UCSD-AML1 (cell line): Measurements from ENCODE around the gene SORCS3.

Experiments
- DNase-seq: peaks from one replicate; lab custom pipeline; 2025; ENCODE audit not compliant: unreplicated experiment; lab: John Stamatoyannopoulos, UW

The SORCS3 gene

GRCh38 chr10:105161149-105161548, 520.1 kb downstream of the SORCS3 start:
- no peak for DNase-seq

- no peak for DNase-seq
These were observed 520.7 kb downstream of the SORCS3 start for GRCh38 chr10:105161767-105162166.

- no peak for DNase-seq
These were observed 529.4 kb downstream of the SORCS3 start for GRCh38 chr10:105170521-105170920.

- DNase-seq: no peak
These were observed 530.9 kb downstream of the SORCS3 start for GRCh38 chr10:105171945-105172344.

- DNase-seq: no peak
These were observed 540.5 kb downstream of the SORCS3 start for GRCh38 chr10:105181626-105182025.

GRCh38 chr10:105183536-105183935, 542.4 kb downstream of the SORCS3 start:
- DNase-seq: no peak

GRCh38 chr10:105185161-105185560, 544.1 kb downstream of the SORCS3 start:
- DNase-seq: no peak

- DNase-seq: no peak
These were observed 546.2 kb downstream of the SORCS3 start for GRCh38 chr10:105187243-105187642.

GRCh38 chr10:105188737-105189462, 547.8 kb downstream of the SORCS3 start:
- no peak for DNase-seq

- no peak for DNase-seq
These were observed 548.3 kb downstream of the SORCS3 start for GRCh38 chr10:105189463-105189800.

- no peak for DNase-seq
These were observed 551.1 kb downstream of the SORCS3 start for GRCh38 chr10:105192146-105192545.

- no peak for DNase-seq
These were observed 551.8 kb downstream of the SORCS3 start for GRCh38 chr10:105192861-105193260.

- no peak for DNase-seq
These were observed 554.7 kb downstream of the SORCS3 start for GRCh38 chr10:105195831-105196230.

- no peak for DNase-seq
These were observed 556.7 kb downstream of the SORCS3 start for GRCh38 chr10:105197598-105198364.

- no peak for DNase-seq
These were observed 565.5 kb downstream of the SORCS3 start for GRCh38 chr10:105206616-105207015.

GRCh38 chr10:105207476-105207995, 566.4 kb downstream of the SORCS3 start:
- DNase-seq: no peak

GRCh38 chr10:105210546-105210945, 569.5 kb downstream of the SORCS3 start:
- DNase-seq: no peak

- DNase-seq: no peak
These were observed 596.6 kb downstream of the SORCS3 start for GRCh38 chr10:105237685-105238084.

- DNase-seq: no peak
These were observed 598.5 kb downstream of the SORCS3 start for GRCh38 chr10:105239311-105240219.

- DNase-seq: no peak
These were observed 600.2 kb downstream of the SORCS3 start for GRCh38 chr10:105241254-105241653.

- DNase-seq: no peak
These were observed 602.3 kb downstream of the SORCS3 start for GRCh38 chr10:105243381-105243780.
